ENCODE measurements around the gene PLCB1. TPM values are rescaled to one million over a fixed set of nuclear protein-coding genes. Genes with fewer than 3 reads are reported as not detected.

Gene PLCB1
- polyA plus RNA-seq, 1 donor (not counting 4 experiments of a cell fraction or from before 2014, with no cell fraction given), result 0.37 TPM

- dilution Hi-C loops (cut with MboI; ENCODE audit: extremely low pct_ligation_motif_present, low sequenced_read_pairs), result no loop called here
- no peak overlapping the region for H3K9ac ChIP-seq (ENCODE audit: control insufficient read depth, extremely low read depth, insufficient read depth, low read length)
These were observed 748.2 kb downstream of the PLCB1 start for GRCh38 chr20:8880085-8880853.

GRCh38 chr20:8891039-8891438, 759.0 kb downstream of the PLCB1 start:
- no peak overlapping the region for H3K27ac ChIP-seq (ENCODE audit: control insufficient read depth, insufficient read depth, low read length)
- peaks cover 2% of the 10 kb centered on the region for H3K9me3 ChIP-seq (ENCODE audit: control insufficient read depth, low read depth, low read length)
- H2AFZ ChIP-seq (ENCODE audit: control insufficient read depth, low read length), result no peak overlapping the region
- H3K4me2 ChIP-seq (ENCODE audit: control insufficient read depth, extremely low read depth, insufficient read depth, low read depth, low read length), result no peak overlapping the region
- dilution Hi-C loops (cut with MboI; ENCODE audit: extremely low pct_ligation_motif_present, low sequenced_read_pairs), result no loop called here
- no peak for FAIRE-seq
- no peaks in the 10 kb centered on the region for H3K4me1 ChIP-seq (ENCODE audit: control insufficient read depth, extremely low read depth, insufficient read depth, low read length)
- TF ChIP-seq CTCF (optimal IDR thresholded peaks at IDR 0.05 in 1 of 3, IDR thresholded peaks at IDR 0.05 in 1 of 3, conservative IDR thresholded peaks at IDR 0.05 in 1 of 3; ENCODE audit: extremely low read depth in 1 of 3, insufficient read depth in 2 of 3, low read length in 3 of 3) (no peak), EZH2 (IDR thresholded peaks at IDR 0.05; ENCODE audit: low read length) (no peak)
- DNase-seq (ENCODE audit: low read depth, low spot score), result no peak
- H4K20me1 ChIP-seq (ENCODE audit: control insufficient read depth, extremely low read depth, insufficient read depth, low read length), result no peaks in the 10 kb centered on the region
- H3K9me1 ChIP-seq (ENCODE audit: control insufficient read depth, extremely low read depth, insufficient read depth, low read length), result no peaks in the 10 kb centered on the region
- no peak overlapping the region for H3K4me3 ChIP-seq (ENCODE audit: control insufficient read depth in 2 of 3, extremely low read depth in 1 of 3, insufficient read depth in 2 of 3, low read depth in 1 of 3, low read length in 3 of 3)
- H3K27me3 ChIP-seq (ENCODE audit: control insufficient read depth, extremely low read depth, insufficient read depth, low read length), result no peaks in the 10 kb centered on the region
- no peaks in the 10 kb centered on the region for H3K36me3 ChIP-seq (ENCODE audit: control insufficient read depth in 2 of 2, extremely low read depth in 1 of 2, insufficient read depth in 2 of 2, low read length in 2 of 2)
- H3K79me2 ChIP-seq (ENCODE audit: control insufficient read depth, insufficient read depth, low read length), result no peaks in the 10 kb centered on the region
- H3K9ac ChIP-seq (ENCODE audit: control insufficient read depth, extremely low read depth, insufficient read depth, low read length), result no peak overlapping the region

More at GRCh38 chr20:8880085-8880853, 748.2 kb downstream of the PLCB1 start:
- no peaks in the 10 kb centered on the region for H3K79me2 ChIP-seq (ENCODE audit: control insufficient read depth, insufficient read depth, low read length)
- H3K4me1 ChIP-seq (ENCODE audit: control insufficient read depth, extremely low read depth, insufficient read depth, low read length), result no peaks in the 10 kb centered on the region
- H2AFZ ChIP-seq (ENCODE audit: control insufficient read depth, low read length), result no peak overlapping the region
- H3K36me3 ChIP-seq (ENCODE audit: control insufficient read depth in 2 of 2, extremely low read depth in 1 of 2, insufficient read depth in 2 of 2, low read length in 2 of 2), result no peaks in the 10 kb centered on the region
- no peaks in the 10 kb centered on the region for H4K20me1 ChIP-seq (ENCODE audit: control insufficient read depth, extremely low read depth, insufficient read depth, low read length)
- TF ChIP-seq EZH2 (IDR thresholded peaks at IDR 0.05; ENCODE audit: low read length) (no peak), CTCF (optimal IDR thresholded peaks at IDR 0.05 in 1 of 3, IDR thresholded peaks at IDR 0.05 in 1 of 3, conservative IDR thresholded peaks at IDR 0.05 in 1 of 3; ENCODE audit: extremely low read depth in 1 of 3, insufficient read depth in 2 of 3, low read length in 3 of 3) (no peak)
- H3K27me3 ChIP-seq (ENCODE audit: control insufficient read depth, extremely low read depth, insufficient read depth, low read length), result no peaks in the 10 kb centered on the region
- H3K4me2 ChIP-seq (ENCODE audit: control insufficient read depth, extremely low read depth, insufficient read depth, low read depth, low read length), result no peak overlapping the region
- no peaks in the 10 kb centered on the region for H3K9me3 ChIP-seq (ENCODE audit: control insufficient read depth, low read depth, low read length)
- DNase-seq (ENCODE audit: low read depth, low spot score) (no peak), FAIRE-seq (no peak)
- no peak overlapping the region for H3K4me3 ChIP-seq (ENCODE audit: control insufficient read depth in 2 of 3, extremely low read depth in 1 of 3, insufficient read depth in 2 of 3, low read depth in 1 of 3, low read length in 3 of 3)
- no peak overlapping the region for H3K27ac ChIP-seq (ENCODE audit: control insufficient read depth, insufficient read depth, low read length)
- H3K9me1 ChIP-seq (ENCODE audit: control insufficient read depth, extremely low read depth, insufficient read depth, low read length), result no peaks in the 10 kb centered on the region

Measured in keratinocyte (primary cell).